GM04504 (cell line): ENCODE data around the gene ERBB4.
"Not testable (repeated sequence)": the region's sequence is repeated elsewhere in the genome, so short reads cannot be mapped to it uniquely, and the experiment has no call there.

ENCODE experiments used
- DNase-seq: peaks from one replicate; pipeline ENCODE4 v3.0.0-alpha.2; 2012; ENCODE audit warnings: low read depth

ERBB4 gene

GRCh38 chr2:212226114-212226513 lies 312.5 kb downstream of the ERBB4 start:
- DNase-seq = no peak

DNA sequence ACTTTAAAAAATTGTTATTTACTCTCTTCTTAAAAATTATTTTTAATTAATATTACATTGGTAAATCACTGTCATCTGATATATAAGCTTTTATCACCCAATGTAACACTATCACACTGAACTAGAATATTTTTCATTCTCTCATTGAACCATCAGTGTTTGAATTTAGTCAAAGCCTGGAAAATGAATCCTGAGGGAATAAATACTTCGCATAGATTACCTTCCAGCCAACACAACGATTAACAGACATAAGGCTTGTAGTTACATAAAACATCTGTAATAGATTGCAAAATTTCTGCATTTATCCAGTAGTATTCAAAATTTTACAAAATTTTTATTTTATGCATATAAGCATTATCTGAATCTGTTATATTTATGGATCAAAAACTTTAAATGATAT lies 314.9 kb downstream of the ERBB4 start:
- no peak for DNase-seq

- DNase-seq = no peak
These were observed 325.4 kb downstream of the ERBB4 start for GRCh38 chr2:212213191-212213590.

DNA sequence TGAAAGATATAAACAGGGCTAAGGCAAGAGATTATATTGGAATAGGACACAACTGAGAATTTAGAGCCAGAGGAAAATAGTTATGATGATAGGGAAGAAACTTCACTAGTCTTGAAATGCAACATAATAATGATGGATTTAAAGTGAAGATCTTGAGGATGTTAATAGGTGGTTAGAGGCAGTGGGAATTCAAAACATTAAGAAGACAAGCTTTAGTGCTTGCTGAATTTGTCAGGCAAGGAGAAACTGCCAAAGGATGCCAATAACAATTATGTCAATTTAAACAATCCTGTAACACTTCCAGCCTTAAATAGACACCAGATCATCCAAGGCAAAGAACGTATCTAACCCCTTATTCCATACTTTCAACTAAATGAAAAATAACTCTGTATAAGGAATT lies 330.1 kb downstream of the ERBB4 start:
- DNase-seq = no peak

GRCh38 chr2:212197776-212198175 lies 340.8 kb downstream of the ERBB4 start:
- no peak for DNase-seq

DNA sequence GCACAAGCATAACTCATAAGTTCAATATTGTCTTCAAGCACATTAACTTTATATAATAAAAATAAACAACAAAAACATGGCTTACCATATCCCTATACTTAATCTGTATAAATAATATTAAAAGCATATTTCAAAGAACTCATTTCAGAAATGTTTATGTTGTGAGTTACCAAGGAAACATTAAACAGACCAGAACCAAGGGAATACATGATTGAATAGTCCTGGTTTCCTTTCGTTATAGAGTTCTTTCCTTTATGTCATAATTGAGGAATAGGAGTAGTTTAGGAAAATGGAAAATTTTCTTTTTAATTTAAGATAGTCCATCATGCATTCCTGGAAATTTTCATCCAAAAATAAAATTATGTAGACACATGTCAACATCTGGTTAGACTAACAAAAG lies 343.0 kb downstream of the ERBB4 start:
- no peak for DNase-seq

GRCh38 chr2:212194396-212194795 lies 344.2 kb downstream of the ERBB4 start:
- DNase-seq = no peak

- DNase-seq = no peak
These were observed 344.8 kb downstream of the ERBB4 start for GRCh38 chr2:212193803-212194202.

DNA sequence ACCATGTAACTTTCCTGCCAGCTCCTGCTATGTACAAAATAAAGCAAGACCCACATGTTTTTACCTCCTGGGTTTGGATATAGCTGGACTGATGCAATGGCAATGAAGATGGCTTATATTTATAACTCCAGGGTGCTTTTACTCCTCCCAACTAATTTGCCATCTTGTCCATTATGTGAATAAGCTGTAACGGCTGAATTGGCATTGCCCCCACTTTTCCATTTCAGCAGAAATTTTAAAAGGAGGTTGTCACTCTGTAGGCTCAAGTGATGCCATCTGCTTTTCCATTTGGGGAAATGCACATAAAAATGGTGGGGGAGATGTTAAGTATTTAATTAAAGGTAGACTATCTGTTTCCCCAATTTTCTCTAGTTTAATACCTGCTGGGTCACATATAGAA lies 345.5 kb downstream of the ERBB4 start:
- no peak for DNase-seq

GRCh38 chr2:212191438-212191837 lies 347.2 kb downstream of the ERBB4 start:
- DNase-seq = not testable (repeated sequence)

DNA sequence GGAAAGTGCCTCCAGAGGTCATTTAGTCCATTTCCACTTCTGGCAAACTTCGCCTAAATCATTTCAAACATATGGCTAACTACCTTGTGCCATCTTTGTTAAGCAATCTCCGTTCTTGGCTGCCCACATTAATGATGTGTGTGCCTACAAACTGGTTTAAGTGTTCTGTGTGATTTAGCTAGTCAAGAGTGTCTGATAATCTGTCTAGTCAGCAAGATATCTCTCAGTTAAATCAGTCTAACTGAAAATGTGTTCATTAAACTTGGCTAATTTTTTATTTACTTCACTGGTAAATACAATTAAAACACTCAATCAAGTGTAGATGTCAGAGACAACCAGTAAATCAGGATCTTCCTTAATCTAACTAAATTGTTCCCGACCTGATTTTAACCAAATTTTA lies 352.4 kb downstream of the ERBB4 start:
- DNase-seq = no peak

DNA sequence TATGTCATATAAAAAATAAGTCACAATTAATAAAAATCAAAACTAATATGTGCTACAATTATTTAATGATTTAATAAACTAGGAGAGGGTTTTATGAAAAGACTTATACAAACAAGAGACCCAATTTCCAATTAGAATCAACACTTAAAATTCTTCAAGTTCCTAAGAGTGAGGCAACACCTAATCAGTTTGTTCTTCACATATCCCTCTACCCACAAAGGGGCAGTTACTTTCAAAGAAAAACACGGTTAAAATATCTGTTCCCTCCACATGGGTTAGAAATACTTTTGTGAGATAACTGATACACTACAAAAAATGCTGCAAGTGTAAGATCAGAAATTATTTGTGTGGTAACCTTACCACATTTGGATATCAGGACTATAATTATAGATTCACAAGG lies 357.0 kb downstream of the ERBB4 start:
- no peak for DNase-seq

- DNase-seq = no peak
These were observed 358.1 kb downstream of the ERBB4 start for GRCh38 chr2:212180408-212181083.

- no peak for DNase-seq
These were observed 360.9 kb downstream of the ERBB4 start for GRCh38 chr2:212177724-212178123.

DNA sequence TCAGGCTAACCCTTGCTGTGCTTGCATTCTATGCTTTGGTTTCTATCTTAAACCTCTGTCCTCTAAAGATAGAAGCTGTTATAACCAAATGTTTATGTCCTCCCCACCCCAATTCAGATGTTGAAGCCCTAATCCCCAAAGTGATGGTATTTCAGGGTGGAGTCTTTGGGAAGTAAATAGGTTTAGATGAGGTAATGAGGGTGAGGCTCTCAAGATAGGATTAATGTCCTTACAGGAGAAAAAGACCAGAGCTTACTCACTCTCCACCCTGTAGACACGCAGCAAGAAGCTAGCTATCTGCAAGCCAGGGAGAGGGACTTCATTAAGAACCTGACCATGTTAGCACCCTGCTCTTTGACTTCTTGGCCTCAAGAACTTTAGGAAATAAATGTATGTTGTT lies 362.5 kb downstream of the ERBB4 start:
- DNase-seq = no peak

DNA sequence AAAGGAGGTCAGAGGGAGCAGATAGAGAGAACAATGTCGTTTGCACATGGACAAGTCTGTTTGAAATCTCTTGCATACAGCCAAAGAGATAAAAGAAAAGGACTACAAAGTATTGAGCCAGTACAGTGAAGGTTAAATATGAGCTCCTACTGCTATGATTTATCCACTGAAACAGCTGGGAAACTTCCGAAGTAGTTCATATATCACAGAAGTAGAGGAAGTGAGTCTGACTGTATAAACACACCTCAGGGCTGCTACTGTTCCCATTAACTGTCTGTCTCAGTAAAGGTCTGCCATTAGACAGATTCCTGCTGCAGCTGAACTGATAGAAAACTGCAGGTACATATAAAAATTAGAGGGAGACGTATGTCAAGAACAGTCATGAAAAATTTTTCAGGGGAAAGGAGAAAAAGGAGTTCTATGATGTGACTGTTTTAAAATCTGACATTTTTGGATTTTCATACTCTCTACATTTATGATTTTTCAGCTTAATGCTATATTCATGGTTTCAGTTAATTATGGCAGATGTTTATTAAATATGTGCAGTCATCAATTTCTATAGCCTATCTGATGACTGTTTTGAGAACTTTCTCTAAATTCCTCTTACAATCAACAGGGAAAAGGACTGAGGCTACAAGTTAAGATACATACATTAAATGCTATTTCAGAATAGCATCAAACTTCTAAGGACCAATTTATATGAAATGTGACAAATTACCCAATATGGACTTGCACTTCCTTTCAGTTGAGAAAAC lies 364.7 kb downstream of the ERBB4 start:
- DNase-seq = no peak

- DNase-seq = no peak
These were observed 365.3 kb downstream of the ERBB4 start for GRCh38 chr2:212173331-212173730.

GRCh38 chr2:212170382-212170781 lies 368.2 kb downstream of the ERBB4 start:
- DNase-seq = no peak

DNA sequence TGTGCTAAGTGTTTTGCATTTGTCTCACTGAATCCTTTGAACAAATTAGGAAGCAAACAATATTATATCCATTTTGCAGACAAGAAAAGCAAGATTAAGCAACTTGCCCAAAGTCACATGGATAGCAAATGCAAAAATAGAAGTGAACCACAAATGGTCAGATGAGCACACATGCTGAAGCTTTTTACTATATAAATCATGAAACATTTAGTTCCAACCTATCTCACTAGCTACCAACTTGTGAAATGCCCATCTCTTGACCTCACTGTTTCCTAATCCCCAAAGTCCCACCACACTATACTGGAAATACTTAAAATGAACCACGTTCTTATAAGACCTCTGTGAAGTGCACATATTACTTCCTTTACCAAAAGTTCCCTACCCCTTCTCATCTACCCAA lies 380.5 kb downstream of the ERBB4 start:
- no peak for DNase-seq

DNA sequence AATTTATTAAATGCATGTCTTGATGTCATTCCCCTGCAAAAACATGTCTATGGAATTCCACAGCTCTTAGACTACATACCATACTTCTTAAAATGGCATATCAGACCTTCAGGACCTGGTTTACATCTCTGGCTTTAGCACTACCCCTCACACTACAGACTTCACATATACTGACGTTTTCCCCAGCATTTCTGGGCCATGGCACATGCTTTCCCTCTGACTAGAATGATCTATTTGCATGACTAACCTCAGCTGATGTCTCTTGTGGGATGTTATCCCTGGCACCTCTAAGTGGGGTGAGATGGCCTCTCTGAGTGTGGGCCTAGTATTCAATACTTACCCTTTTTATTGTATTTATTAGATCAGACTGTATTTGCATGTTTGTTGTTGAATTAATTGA lies 381.6 kb downstream of the ERBB4 start:
- no peak for DNase-seq

DNA sequence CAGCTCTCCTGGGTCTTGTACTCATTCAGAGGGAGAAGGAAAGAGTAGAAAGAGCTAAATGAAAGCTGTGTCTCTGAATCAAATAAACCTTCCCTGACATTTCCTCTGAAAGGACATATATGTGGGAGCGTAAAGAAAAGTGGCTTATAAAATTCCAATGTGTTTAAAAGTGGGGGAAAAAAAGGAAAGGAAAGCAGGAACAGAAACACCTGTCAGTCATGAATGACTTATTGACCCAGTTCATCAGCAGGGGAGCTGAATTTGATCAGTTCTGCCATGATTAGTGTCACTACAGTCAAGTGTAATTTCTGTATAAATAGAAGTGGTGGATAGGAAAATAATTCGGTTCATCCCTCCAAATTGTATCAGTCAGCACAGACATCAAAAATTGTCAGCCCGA lies 382.5 kb downstream of the ERBB4 start:
- no peak for DNase-seq

- DNase-seq = no peak
These were observed 384.1 kb downstream of the ERBB4 start for GRCh38 chr2:212154477-212154878.

DNA sequence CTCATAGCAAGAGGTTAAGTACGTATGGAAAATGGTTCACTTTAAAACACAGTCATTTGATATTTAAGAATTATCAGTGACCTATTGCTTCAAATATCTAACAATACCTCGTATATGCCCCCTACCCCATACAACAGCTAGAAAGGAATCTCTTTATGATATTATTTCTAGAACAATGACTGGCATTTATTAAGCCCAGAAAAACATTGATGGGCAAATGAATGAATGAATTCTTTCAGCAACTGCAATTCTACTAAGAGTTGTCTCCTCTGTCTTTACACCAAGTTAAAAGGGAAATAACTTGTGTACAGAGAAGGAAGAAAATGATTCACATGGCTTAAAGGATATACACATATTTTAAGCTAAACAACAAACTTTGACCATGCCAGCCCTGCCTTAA lies 384.7 kb downstream of the ERBB4 start:
- no peak for DNase-seq
